Measurements from ENCODE around the gene CHN1. TPM values are rescaled to one million over a fixed set of nuclear protein-coding genes. Genes with fewer than 3 reads are reported as not detected.

The CHN1 gene
- total RNA-seq, 4 donors from 2014 or later = 0.66 to 4.7 (median 2.4) TPM

DNA sequence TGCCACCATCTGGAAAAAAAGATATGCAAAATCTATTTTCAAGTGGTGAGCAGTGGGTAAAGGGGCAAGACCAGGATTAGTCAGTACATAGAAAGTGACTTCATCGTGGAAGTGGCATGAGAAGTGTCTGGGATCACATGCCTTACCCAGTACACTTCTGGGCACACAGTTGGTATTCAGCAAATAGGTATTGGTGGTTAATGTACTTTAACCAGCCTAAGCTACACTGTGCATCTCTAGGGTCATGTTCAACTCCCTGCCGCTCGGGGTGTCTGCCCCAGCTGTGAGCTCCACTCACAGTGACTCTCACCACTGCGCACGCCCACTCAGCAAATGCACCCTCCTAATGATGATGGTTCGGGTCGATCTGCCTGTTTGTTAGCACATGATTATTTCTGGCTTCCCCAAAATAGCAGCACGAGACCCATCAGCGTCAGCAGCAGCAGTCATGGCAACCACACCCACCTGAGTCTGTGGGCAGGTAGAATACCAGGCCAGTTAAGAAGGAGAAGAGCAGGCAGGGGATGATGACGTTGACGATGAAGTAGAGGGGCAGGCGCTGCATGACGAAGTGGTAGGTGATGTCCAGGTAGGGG is 252.0 kb downstream of the CHN1 start:
- in situ Hi-C loops (cut with MboI; ENCODE audit: low sequenced_read_pairs in 4 of 4) = no loop called here
- Histone ChIP-seq H3K27ac (no peak overlapping the region), H3K4me3 (no peak overlapping the region), H3K4me1 (peaks cover 0 to 9% of the 10 kb centered on the region in 2 donors), H3K9me3 (no peaks in the 10 kb centered on the region), H3K36me3 (peaks cover 0 to 67% of the 10 kb centered on the region in 2 donors), H3K27me3 (no peaks in the 10 kb centered on the region)
- intact Hi-C loops (cut with DNase I; ENCODE audit: low total_unique reads) = no loop called here
- ATAC-seq (no peak), DNase-seq (no peak)
- TF ChIP-seq POLR2A (IDR thresholded peaks at IDR 0.05) = no peak
- TF ChIP-seq, protein P1, sequence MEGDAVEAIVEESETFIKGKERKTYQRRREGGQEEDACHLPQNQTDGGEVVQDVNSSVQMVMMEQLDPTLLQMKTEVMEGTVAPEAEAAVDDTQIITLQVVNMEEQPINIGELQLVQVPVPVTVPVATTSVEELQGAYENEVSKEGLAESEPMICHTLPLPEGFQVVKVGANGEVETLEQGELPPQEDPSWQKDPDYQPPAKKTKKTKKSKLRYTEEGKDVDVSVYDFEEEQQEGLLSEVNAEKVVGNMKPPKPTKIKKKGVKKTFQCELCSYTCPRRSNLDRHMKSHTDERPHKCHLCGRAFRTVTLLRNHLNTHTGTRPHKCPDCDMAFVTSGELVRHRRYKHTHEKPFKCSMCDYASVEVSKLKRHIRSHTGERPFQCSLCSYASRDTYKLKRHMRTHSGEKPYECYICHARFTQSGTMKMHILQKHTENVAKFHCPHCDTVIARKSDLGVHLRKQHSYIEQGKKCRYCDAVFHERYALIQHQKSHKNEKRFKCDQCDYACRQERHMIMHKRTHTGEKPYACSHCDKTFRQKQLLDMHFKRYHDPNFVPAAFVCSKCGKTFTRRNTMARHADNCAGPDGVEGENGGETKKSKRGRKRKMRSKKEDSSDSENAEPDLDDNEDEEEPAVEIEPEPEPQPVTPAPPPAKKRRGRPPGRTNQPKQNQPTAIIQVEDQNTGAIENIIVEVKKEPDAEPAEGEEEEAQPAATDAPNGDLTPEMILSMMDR (IDR thresholded peaks at IDR 0.05 in 4 of 5, conservative IDR thresholded peaks at IDR 0.05 in 1 of 5) = no peak

DNA sequence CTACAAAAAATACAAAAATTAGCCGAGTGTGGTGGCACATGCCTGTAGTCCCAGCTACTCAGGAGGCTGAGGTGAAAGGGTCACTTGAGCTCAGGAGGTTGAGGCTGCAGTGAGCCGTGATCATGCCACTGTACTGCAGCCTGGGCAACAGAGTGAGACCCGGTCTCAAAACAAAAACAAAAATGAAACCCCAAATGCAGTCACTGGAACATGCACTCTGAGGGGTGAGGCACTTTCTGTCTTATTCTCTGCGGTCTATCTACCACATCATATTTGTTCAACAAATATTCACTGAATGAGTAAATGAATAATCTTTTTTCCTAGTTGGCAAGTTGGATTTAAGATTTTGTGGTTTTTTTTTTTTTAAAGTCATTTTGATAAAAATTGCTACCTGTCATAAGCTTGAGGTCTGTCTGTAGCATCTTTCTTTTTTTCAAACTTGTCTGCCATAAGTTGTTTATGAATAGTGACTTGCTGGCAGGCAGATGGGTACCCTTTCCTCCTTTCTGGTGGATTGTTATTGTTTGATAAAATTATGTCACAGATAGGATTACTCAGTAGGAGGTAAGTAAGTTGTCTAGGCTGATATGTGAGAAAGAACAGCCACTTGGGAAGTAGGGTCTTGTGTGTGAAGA is 252.7 kb downstream of the CHN1 start:
- Histone ChIP-seq H3K36me3 (peaks cover 0 to 67% of the 10 kb centered on the region in 2 donors), H3K4me3 (no peak overlapping the region), H3K27me3 (no peaks in the 10 kb centered on the region), H3K9me3 (no peaks in the 10 kb centered on the region), H3K27ac (no peak overlapping the region), H3K4me1 (peaks cover 0 to 9% of the 10 kb centered on the region in 2 donors)
- in situ Hi-C loops (cut with MboI; ENCODE audit: low sequenced_read_pairs in 4 of 4) = no loop called here
- no peak for TF ChIP-seq POLR2A (IDR thresholded peaks at IDR 0.05)
- TF ChIP-seq, protein P1 (IDR thresholded peaks at IDR 0.05 in 4 of 5, conservative IDR thresholded peaks at IDR 0.05 in 1 of 5) = no peak
- ATAC-seq (no peak), DNase-seq (no peak)
- intact Hi-C loops (cut with DNase I; ENCODE audit: low total_unique reads) = no loop called here

DNA sequence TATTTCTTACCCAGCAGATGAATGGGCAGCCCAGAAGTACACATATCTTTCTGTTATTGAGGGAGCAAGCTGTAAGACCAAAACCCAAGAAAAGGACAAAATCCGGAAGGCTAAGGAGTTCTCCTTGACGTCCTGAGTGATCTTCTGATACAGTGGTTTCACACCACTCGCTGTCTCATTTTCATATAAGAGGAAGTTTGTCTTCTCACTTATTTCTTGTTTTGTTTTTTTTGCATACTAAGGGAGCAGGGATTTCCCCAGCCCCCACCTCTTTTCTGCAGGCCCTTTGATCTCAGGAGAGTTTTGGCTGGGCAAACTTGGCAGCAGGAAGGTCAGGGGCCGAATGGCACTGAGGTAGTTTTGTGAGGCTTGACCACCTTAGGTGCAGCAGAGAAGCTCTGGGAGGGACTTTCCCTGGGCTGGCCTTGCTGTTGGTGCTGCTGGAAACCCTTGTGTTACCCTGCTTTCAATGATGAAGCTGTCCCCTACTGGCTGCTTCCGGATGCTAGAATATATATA is 254.2 kb downstream of the CHN1 start:
- DNase-seq = no peak
- Histone ChIP-seq H3K4me1 (peaks cover 0 to 7% of the 10 kb centered on the region in 2 donors), H3K27ac (no peak overlapping the region), H3K27me3 (no peaks in the 10 kb centered on the region), H3K4me3 (no peak overlapping the region), H3K9me3 (no peaks in the 10 kb centered on the region), H3K36me3 (peaks cover 0 to 58% of the 10 kb centered on the region in 2 donors)
- intact Hi-C loops (cut with DNase I; ENCODE audit: low total_unique reads) = no loop called here
- no peak for ATAC-seq
- in situ Hi-C loops (cut with MboI; ENCODE audit: low sequenced_read_pairs in 4 of 4) = no loop called here
- no peak for TF ChIP-seq POLR2A (IDR thresholded peaks at IDR 0.05)
- TF ChIP-seq, protein P1 (IDR thresholded peaks at IDR 0.05 in 4 of 5, conservative IDR thresholded peaks at IDR 0.05 in 1 of 5) = no peak

DNA sequence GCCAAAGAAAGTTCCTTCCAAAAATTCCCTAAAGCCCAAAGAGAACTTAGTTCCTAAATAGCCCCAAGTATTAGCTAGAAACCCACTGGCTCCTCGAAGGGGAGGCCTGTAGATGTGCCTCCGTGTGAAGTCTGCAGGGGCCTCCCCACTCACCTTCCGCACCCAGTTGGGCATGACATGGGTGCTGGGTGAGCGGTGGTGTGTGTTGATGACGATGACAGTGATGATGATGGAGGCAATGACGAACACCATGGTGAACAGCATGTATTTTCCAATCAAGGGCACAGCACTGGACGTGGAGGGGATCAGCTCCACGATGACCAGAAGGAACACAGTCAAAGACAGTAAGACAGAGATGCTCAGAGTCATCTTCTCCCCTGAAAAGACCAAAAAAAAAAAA is 255.4 kb downstream of the CHN1 start:
- in situ Hi-C loops (cut with MboI; ENCODE audit: low sequenced_read_pairs in 4 of 4) (loop anchor here in 1 of 4 donors (10.0 kb wide), 1 partner anchor 235 kb away; no protein-coding TSS in a partner anchor), intact Hi-C loops (cut with DNase I; ENCODE audit: low total_unique reads) (no loop called here)
- DNase-seq (no peak), ATAC-seq (no peak)
- TF ChIP-seq POLR2A (IDR thresholded peaks at IDR 0.05) = no peak
- TF ChIP-seq, protein P1 (IDR thresholded peaks at IDR 0.05 in 4 of 5, conservative IDR thresholded peaks at IDR 0.05 in 1 of 5) = no peak
- Histone ChIP-seq H3K4me1 (peaks cover 0 to 4% of the 10 kb centered on the region in 2 donors), H3K36me3 (peaks cover 0 to 62% of the 10 kb centered on the region in 2 donors), H3K27ac (no peak overlapping the region), H3K27me3 (no peaks in the 10 kb centered on the region), H3K9me3 (no peaks in the 10 kb centered on the region), H3K4me3 (no peak overlapping the region)

Data from gastrocnemius medialis (tissue), 4 donors.